Sigmoid colon (tissue), 7 donors: ENCODE measurements around the gene CYTH2. TPM values are rescaled to one million over a fixed set of nuclear protein-coding genes. Genes with fewer than 3 reads are reported as not detected.

Source experiments
- DNase-seq: peaks from one replicate; pipeline ENCODE4 v3.0.0-alpha.2; 2019
- H3K27ac ChIP-seq, 4 donors: fragments of 200-600 bp; sonication (generic); one replicate each; pipeline ENCODE4 v1.5.1; 2016 to 2019; ENCODE audit warnings: mild to moderate bottlenecking in 1 of 4
- H3K27me3 ChIP-seq, 3 donors: fragments of 200-600 bp; sonication (generic); one replicate each; pipeline ENCODE4 v1.5.1; 2019; ENCODE audit warnings: mild to moderate bottlenecking in 1 of 3
- H3K36me3 ChIP-seq, 4 donors: fragments of 200-600 bp; sonication (generic); one replicate each; pipeline ENCODE4 v1.5.1; 2016 to 2019
- H3K4me1 ChIP-seq, 4 donors: fragments of 200-600 bp; sonication (generic); one replicate each; pipeline ENCODE4 v1.5.1; 2017 to 2019
- H3K4me3 ChIP-seq, 4 donors: fragments of 200-600 bp; sonication (generic); one replicate each; pipeline ENCODE4 v1.5.1; 2017 to 2019; ENCODE audit warnings: mild to moderate bottlenecking in 2 of 4, moderate library complexity in 1 of 4
- H3K9me3 ChIP-seq, 4 donors: fragments of 200-600 bp in 3 of 4; sonication (generic) in 3 of 4; one replicate each; pipeline versions ENCODE4 v1.5.1 to v1.6.1; 2013 to 2019
- EP300 ChIP-seq, 4 donors: sonication (generic); formaldehyde crosslinking; IDR thresholded peaks; one replicate each; pipeline ENCODE4 v1.6.1; 2017; ENCODE audit warnings: antibody characterized with exemption in 4 of 4
- POLR2A ChIP-seq, 2 donors: fragments of 450-650 bp; IDR thresholded peaks; one replicate each; pipeline ENCODE4 v1.6.1; 2016; ENCODE audit warnings: antibody characterized with exemption in 2 of 2, mild to moderate bottlenecking in 2 of 2, moderate library complexity in 2 of 2
- POLR2AphosphoS5 ChIP-seq, 4 donors: sonication (generic); formaldehyde crosslinking; IDR thresholded peaks; one replicate each; pipeline ENCODE4 v1.6.1; 2017; ENCODE audit warnings: antibody characterized with exemption in 4 of 4
- WGBS, 2 donors: extraction: QIAGEN DNeasy Blood & Tissue Kit; methylation state at CpG; one replicate each; pipeline ENCODE4 v1.1.7; 2013; 5-methylcytosine and 5-hydroxymethylcytosine counted together
- intact Hi-C: fragments of 100-400 bp; cut with DNase I; formaldehyde crosslinking; loops from one replicate; pipeline ENCODE4 v1.15.1; 2023
- polyA plus RNA-seq, 3 donors: library from polyadenylated mRNA; stranded (reverse); fragments of 200-250 nt; gene quantifications; one replicate each; pipeline ENCODE4 v1.2.3, GENCODE V29; 2013
- total RNA-seq, 4 donors: library from RNA; depleted of rRNA; stranded (reverse); fragments of >200 nt; gene quantifications; one replicate each; pipeline ENCODE4 v1.1.0, GENCODE V29; 2016
- TF ChIP-seq, protein P1 (sequence below), 4 experiments: fragments of 450-650 bp in 3 of 4; fragments of 200-600 bp in 1 of 4; IDR thresholded peaks; one replicate each; pipeline ENCODE4 v1.5.1; 2016 to 2019; ENCODE audit warnings: antibody characterized with exemption in 4 of 4, mild to moderate bottlenecking in 3 of 4, moderate library complexity in 2 of 4
- donor health status: healthy with polysubstance abuse.
- donor health status: Bipolar disorder and iron deficiency.
- donor health status: healthy.

Gene CYTH2
- total and polyA plus RNA-seq, 7 donors: 30.0 to 71.4 (median 49.3) TPM

GRCh38 chr19:48433337-48433736, 35.8 kb upstream of the CYTH2 start:
- no peak for DNase-seq
- 67 to 83% methylated on average over 8 of the region's 8 CpGs for WGBS, 2 donors
- peaks cover 0 to 18% (median 0%) of the 10 kb centered on the region in 3 donors for H3K27me3 ChIP-seq
- H3K4me1 ChIP-seq: no peaks in the 10 kb centered on the region
- no peak overlapping the region for H3K4me3 ChIP-seq
- no peaks in the 10 kb centered on the region for H3K36me3 ChIP-seq
- H3K27ac ChIP-seq: no peak overlapping the region
- TF ChIP-seq, protein P1, sequence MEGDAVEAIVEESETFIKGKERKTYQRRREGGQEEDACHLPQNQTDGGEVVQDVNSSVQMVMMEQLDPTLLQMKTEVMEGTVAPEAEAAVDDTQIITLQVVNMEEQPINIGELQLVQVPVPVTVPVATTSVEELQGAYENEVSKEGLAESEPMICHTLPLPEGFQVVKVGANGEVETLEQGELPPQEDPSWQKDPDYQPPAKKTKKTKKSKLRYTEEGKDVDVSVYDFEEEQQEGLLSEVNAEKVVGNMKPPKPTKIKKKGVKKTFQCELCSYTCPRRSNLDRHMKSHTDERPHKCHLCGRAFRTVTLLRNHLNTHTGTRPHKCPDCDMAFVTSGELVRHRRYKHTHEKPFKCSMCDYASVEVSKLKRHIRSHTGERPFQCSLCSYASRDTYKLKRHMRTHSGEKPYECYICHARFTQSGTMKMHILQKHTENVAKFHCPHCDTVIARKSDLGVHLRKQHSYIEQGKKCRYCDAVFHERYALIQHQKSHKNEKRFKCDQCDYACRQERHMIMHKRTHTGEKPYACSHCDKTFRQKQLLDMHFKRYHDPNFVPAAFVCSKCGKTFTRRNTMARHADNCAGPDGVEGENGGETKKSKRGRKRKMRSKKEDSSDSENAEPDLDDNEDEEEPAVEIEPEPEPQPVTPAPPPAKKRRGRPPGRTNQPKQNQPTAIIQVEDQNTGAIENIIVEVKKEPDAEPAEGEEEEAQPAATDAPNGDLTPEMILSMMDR (IDR thresholded peaks at IDR 0.05): no peak
- TF ChIP-seq POLR2A (IDR thresholded peaks at IDR 0.05): no peak
- TF ChIP-seq EP300 (IDR thresholded peaks at IDR 0.05): no peak
- TF ChIP-seq POLR2AphosphoS5 (IDR thresholded peaks at IDR 0.05): no peak
- intact Hi-C loops: no loop called here
- H3K9me3 ChIP-seq: no peaks in the 10 kb centered on the region

DNA sequence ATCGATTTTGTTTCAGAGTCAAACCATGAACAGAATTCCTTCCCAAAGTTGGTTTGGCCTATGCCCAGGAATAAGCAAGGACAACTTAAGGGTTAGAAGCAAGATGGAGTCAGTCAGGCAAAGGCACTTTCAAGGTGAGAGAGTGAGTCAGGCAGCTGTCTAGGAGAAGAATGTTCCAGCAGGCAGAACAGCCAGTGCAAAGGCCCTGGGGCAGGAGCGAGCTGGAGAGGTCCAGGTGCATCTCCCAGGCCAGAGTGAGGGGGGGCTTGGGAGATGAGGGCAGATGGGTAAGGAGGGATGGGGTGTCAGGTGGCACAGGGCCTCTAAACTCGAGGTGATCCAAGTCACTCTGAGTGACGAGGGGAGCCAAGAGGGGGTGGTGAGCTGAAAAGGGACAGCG, 32.6 kb upstream of the CYTH2 start:
- no peaks in the 10 kb centered on the region for H3K9me3 ChIP-seq
- no peaks in the 10 kb centered on the region for H3K4me1 ChIP-seq
- peaks cover 4 to 50% (median 8%) of the 10 kb centered on the region in 3 donors for H3K27me3 ChIP-seq
- no peak overlapping the region for H3K27ac ChIP-seq
- TF ChIP-seq, protein P1 (IDR thresholded peaks at IDR 0.05): no peak
- intact Hi-C loops: no loop called here
- H3K36me3 ChIP-seq: no peaks in the 10 kb centered on the region
- no peak for DNase-seq
- WGBS, 2 donors: 80 to 83% methylated on average over 5 of the region's 5 CpGs
- no peak overlapping the region for H3K4me3 ChIP-seq

- H3K27ac ChIP-seq: no peak overlapping the region
- TF ChIP-seq, protein P1 (IDR thresholded peaks at IDR 0.05): no peak
- TF ChIP-seq POLR2AphosphoS5 (IDR thresholded peaks at IDR 0.05): no peak
- TF ChIP-seq POLR2A (IDR thresholded peaks at IDR 0.05): no peak
- TF ChIP-seq EP300 (IDR thresholded peaks at IDR 0.05): no peak
- WGBS, 2 donors: 94% methylated on average over 20 of the region's 20 CpGs
- no peaks in the 10 kb centered on the region for H3K9me3 ChIP-seq
- H3K36me3 ChIP-seq: no peaks in the 10 kb centered on the region
- peaks cover 0 to 26% (median 23%) of the 10 kb centered on the region in 4 donors for H3K4me1 ChIP-seq
- no peak overlapping the region for H3K4me3 ChIP-seq
- DNase-seq: no peak
- peaks cover 23 to 73% (median 27%) of the 10 kb centered on the region in 3 donors for H3K27me3 ChIP-seq
- intact Hi-C loops: loop anchor here (5.0 kb wide), 1 partner anchor 39 kb away; no protein-coding TSS in a partner anchor
These were observed 27.7 kb upstream of the CYTH2 start for GRCh38 chr19:48441360-48442050.

- intact Hi-C loops: loop anchor here (5.0 kb wide), 1 partner anchor 40 kb away; no protein-coding TSS in a partner anchor
- DNase-seq: no peak
- Histone ChIP-seq H3K27ac (no peak overlapping the region), H3K36me3 (peaks cover 0 to 4% (median 1%) of the 10 kb centered on the region in 4 donors), H3K4me3 (no peak overlapping the region), H3K4me1 (peaks cover 0 to 31% (median 29%) of the 10 kb centered on the region in 4 donors), H3K27me3 (peaks cover 23 to 64% (median 27%) of the 10 kb centered on the region in 3 donors), H3K9me3 (no peaks in the 10 kb centered on the region)
- 30 to 38% methylated on average over 94 of the region's 94 CpGs for WGBS, 2 donors
- no peak for TF ChIP-seq POLR2AphosphoS5 (IDR thresholded peaks at IDR 0.05)
- TF ChIP-seq, protein P1 (IDR thresholded peaks at IDR 0.05): no peak
- TF ChIP-seq EP300 (IDR thresholded peaks at IDR 0.05): no peak
- no peak for TF ChIP-seq POLR2A (IDR thresholded peaks at IDR 0.05)
These were observed 26.8 kb upstream of the CYTH2 start for GRCh38 chr19:48442116-48443035.
